ENCODE data around the gene ADAMTS17.
"Not testable (repeated sequence)": the region's sequence is repeated elsewhere in the genome, so short reads cannot be mapped to it uniquely, and the experiment has no call there.

ADAMTS17 gene

DNA sequence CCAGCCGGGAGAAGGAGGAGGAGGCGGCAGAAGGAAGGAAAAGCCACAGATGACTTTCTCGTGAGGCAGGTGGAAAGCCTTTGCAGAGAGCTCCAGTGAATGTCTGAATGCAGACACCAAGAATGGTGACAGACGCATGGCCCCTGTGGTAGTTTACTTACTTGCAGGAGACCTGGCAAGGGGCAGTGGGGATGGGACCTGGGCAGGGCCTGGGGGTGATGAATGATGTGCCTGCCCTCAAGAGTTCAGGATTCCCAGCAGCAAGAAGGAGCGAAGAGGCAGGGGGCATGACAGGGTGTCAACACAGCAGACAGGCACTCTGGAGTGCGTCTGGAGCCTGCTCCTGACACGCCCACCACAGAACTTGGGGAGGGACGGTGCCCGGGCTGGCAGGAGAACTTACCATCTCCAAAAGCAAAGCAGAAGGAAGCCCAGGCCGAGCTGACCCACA, 348.1 kb downstream of the ADAMTS17 start:
- DNase-seq (ENCODE audit: low spot score): no peak

DNA sequence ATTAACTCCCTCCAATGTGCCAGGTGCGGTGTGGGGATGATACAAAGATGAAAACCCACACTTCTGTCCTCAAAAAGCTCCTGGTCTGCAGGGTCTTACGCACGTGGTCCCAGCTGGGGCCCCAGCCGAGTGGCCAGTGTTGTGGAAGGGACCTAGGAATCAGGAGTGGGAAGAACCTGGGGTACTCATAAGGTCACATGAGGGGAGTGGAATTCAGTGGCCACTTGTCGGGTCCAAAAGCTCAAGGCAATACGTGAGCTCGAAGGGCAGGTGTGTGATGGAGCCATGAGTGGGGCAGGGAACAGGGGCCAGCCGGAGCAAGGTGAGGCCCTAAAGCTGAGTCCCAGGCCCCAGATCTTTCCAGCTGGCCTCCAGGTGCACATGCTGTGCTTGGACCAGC, 348.5 kb downstream of the ADAMTS17 start:
- no peak for DNase-seq (ENCODE audit: low spot score)

- DNase-seq (ENCODE audit: low spot score): no peak
These were observed 349.1 kb downstream of the ADAMTS17 start for GRCh38 chr15:99992611-99993231.

DNA sequence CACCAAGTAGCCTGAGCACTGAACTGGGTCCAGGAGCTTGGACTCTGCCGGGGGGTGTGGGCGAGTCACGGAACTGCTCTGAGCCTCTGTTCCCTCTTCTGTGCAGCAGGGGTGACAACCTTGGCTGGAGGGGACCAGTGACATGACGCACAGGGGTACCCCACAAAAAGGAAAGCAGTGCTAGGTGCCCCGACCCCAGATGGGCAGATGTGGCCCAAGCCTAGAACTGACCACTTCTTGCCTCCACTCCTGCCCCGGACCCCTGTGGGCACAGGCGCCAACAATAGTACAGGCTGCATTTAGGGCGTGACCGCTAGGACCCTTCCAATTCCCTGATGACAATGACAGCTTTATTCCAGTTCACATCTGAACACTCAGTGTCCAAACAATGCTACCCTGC, 352.7 kb downstream of the ADAMTS17 start:
- no peak for DNase-seq (ENCODE audit: low spot score)

- DNase-seq (ENCODE audit: low spot score): no peak
These were observed 354.1 kb downstream of the ADAMTS17 start for GRCh38 chr15:99987701-99988100.

DNA sequence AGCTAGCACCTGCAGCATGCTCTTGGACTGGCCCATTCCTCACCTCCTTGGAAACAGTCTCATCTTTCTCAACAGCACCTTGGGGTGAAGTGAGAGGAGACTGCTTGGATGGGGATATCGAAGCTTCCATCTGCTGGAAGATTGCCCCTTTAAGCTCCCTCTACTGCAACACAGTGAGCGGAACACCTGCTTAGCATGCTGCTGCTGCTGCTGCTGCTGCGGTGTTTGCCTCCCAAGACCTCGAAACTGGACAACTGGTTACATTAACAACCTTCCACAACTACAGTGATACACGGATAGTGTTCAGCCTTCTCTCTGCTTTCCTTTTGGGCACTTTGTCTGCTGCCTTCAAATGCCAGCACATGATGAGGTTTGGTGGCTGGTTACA, 354.7 kb downstream of the ADAMTS17 start:
- no peak for DNase-seq (ENCODE audit: low spot score)

DNA sequence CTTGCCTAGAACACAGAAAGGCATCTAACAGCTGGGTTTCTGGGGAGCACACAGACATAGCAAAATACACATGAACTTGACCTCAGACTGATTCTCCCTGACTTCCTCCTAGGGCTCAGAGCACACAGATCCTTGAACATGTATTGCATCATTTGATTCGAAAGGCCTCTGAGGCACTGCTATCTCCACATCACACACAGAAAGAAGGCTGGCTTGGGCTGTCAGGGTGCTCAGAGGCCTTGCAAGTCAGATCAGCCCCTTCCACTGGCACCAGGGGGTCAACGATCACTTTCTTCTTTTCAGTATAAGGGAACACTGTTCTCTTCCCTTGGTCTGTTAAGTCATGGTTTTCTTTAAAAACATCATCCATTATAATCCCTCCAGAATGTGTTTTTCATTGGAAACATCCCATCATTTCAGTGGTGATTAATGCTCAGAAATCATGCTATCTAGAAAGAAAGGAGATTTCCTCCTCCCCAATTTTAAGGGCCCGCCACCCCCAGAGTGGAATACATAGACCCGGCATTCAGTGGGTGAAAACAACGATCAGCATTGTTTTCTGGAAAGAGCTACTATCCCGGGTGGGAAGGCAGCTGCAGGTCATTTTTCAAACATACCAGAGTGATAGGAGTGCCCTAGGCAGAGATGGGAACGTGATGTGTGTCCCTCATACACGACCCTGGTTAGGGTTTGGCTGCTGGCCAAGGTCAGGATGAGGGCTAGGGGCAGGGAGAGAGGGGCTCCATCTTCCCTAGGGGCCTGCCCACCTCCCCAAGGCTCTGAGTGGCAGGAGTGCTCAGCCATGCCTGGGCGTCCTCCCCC, 355.3 kb downstream of the ADAMTS17 start:
- no peak for DNase-seq (ENCODE audit: low spot score)

DNA sequence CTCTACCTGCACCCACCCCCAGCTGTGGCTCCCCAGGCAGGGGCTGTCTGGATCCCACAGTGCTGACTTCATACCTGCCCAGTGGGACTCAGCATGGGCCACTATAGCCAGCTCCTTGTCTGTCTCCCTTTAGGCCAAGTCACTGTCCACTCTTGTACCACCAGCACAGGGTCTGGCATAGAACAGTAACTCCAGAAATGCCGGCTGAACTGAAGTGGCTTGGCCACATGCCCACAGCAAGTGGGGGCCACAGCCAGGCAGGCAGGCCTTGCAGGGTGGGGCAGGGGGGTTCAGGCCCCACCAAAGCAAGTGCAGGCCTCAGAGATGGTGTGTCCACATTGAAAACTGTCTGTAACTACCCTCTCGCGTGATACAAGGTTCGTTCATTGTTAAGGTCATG, 355.9 kb downstream of the ADAMTS17 start:
- DNase-seq (ENCODE audit: low spot score): no peak

GRCh38 chr15:99984491-99985243, 357.1 kb downstream of the ADAMTS17 start:
- no peak for DNase-seq (ENCODE audit: low spot score)

DNA sequence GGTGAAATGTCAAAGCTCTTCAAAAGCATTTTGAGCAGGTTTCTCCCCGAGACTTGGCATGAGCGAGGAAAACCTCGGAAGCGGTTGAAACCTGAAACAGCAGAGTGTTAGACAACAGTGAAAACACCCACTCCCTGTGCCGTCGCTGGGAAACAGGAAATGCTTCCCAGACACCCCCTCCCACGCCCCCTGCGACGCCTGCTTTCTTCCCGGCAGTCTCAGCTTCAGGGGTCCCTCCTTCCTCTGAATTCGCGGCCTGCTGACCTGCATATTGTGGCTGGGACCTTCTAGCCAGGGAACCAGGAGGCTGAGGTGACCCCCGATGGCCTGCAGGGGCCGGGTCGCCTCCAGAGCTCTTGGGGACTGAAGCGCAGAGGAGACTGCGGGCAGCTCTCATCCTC, 357.9 kb downstream of the ADAMTS17 start:
- DNase-seq (ENCODE audit: low spot score): no peak

GRCh38 chr15:99983171-99983885, 358.4 kb downstream of the ADAMTS17 start:
- DNase-seq (ENCODE audit: low spot score): no peak

GRCh38 chr15:99982662-99983061, 359.1 kb downstream of the ADAMTS17 start:
- no peak for DNase-seq (ENCODE audit: low spot score)

DNA sequence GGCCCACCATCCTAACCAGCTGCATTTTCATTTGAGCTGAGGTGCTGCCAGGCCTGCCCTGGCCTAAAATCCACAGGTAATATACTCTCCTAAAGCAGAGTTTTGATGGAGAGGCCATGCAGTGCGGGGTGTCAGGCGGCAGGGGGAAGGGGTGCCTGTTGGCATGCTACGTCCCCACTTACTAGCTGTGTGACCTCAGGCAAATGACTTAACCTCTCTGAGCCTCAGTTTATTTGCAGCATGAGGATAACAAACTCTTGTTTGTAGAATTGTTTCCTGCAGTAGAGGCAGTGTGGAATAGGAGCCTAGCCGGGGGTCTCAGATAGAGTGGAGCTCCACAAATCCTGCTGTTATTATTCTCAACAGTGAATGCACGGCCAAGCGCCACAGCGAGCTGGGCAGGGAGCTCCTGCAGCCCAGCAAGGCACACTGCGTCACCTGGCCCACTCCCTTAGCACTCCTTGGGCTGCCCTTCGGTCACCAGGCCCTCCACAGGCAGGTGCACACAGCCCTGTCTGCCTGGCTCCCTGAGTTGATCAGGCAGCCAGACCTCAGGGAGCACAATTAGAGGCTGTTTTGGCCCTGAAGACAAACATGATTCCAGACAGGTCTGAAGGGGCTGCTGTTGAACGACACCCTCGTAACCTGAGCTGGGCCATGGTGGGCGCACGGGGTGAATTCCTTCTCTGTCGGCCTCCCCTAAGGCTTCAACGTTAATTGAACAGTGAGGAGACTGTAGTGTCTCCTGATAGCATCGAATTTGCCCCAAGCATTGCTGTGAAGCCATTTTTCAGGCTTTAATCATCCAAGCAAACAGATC, 359.7 kb downstream of the ADAMTS17 start:
- DNase-seq (ENCODE audit: low spot score): no peak

DNA sequence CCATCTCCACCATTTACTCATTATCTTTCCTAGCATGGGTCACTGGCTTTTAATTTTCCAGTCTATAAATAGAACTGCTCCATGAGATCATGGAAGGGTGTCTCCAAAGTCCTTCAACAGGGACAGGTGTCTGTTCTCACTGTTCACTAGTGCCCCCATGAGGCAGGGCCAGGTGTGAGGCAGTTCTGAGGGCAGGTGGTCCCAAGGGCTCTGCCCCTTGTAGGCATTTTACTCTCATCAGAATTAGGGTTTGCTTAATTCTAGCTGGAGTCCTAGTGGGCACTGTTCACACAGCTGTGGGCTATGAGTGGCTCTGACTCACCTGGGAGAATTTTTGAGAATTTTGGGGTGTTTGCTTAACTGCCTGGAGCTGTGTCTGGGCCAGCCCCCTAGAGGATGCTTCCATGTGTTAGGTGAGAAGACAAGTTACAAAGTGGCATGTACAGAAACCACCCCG, 360.6 kb downstream of the ADAMTS17 start:
- DNase-seq (ENCODE audit: low spot score): no peak

- DNase-seq (ENCODE audit: low spot score): no peak
These were observed 361.0 kb downstream of the ADAMTS17 start for GRCh38 chr15:99980752-99981151.

GRCh38 chr15:99979886-99980285, 361.9 kb downstream of the ADAMTS17 start:
- DNase-seq (ENCODE audit: low spot score): not testable (repeated sequence)

- DNase-seq (ENCODE audit: low spot score): no peak
These were observed 362.4 kb downstream of the ADAMTS17 start for GRCh38 chr15:99979371-99979770.

- no peak for DNase-seq (ENCODE audit: low spot score)
These were observed 363.3 kb downstream of the ADAMTS17 start for GRCh38 chr15:99978426-99978825.

DNA sequence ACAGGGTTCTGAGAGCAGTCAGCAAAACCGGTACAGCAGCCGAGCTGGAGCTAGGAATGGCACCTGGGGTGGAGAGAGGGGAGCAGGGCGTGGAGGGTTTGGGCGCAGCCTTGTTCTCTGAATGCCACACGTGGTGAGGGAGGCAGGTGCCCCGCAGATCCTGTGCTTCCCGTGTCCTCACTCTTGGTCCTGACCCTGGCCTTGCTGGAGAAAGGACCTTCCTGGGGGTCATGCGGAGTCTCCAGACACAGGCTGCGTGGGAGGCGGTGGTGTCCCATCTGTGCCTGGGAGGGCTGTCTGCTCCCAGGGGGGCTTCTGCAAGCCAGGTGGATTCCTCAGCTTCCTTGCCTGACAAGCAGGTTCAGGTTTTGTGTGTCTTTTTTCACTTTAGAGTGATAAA, 363.8 kb downstream of the ADAMTS17 start:
- DNase-seq (ENCODE audit: low spot score): no peak

- DNase-seq (ENCODE audit: low spot score): peak; percentile 39
These were observed 364.9 kb downstream of the ADAMTS17 start for GRCh38 chr15:99976811-99977271.

GRCh38 chr15:99976000-99976399, 365.8 kb downstream of the ADAMTS17 start:
- no peak for DNase-seq (ENCODE audit: low spot score)

Data from AG08395 (cell line).